Heart left ventricle (tissue), 16 donors: ENCODE results near the gene SORBS2. TPM values are rescaled to one million over a fixed set of nuclear protein-coding genes. Genes with fewer than 3 reads are reported as not detected.

Source experiments
- ATAC-seq, 4 donors: fragments of 200-7000 bp; cut with Tn5 transposase; one replicate each; pipeline ENCODE4 v1.9.1; 2020 to 2022; ENCODE audit warnings: moderate library complexity in 4 of 4, mild to moderate bottlenecking in 3 of 4, moderate number of reproducible peaks in 1 of 4
- DNase-seq, 5 donors: peaks; one replicate each; pipeline ENCODE4 v3.0.0-alpha.2; 2020
- H3K27ac ChIP-seq, 12 donors: fragments of 200-600 bp; sonication (generic) in 4 of 12; one replicate each; pipeline versions ENCODE4 v1.5.0 to v1.8.0; 2016 to 2022; ENCODE audit warnings: mild to moderate bottlenecking in 2 of 12
- H3K27me3 ChIP-seq, 9 donors: fragments of 200-600 bp; sonication (generic) in 2 of 9; one replicate each; pipeline versions ENCODE4 v1.5.1 to v1.8.0; 2016 to 2022; ENCODE audit warnings: mild to moderate bottlenecking in 3 of 9
- H3K36me3 ChIP-seq, 9 donors: fragments of 200-600 bp; sonication (generic) in 2 of 9; one replicate each; pipeline versions ENCODE4 v1.5.0 to v1.8.0; 2018 to 2022; ENCODE audit warnings: mild to moderate bottlenecking in 2 of 9
- H3K4me1 ChIP-seq, 12 donors: fragments of 200-600 bp; sonication (generic) in 4 of 12; one replicate each; pipeline versions ENCODE4 v1.5.0 to v1.8.0; 2016 to 2022; ENCODE audit warnings: mild to moderate bottlenecking in 3 of 12
- H3K4me3 ChIP-seq, 12 donors: fragments of 200-600 bp; sonication (generic) in 4 of 12; one replicate each; pipeline versions ENCODE4 v1.5.0 to v1.8.0; 2017 to 2022; ENCODE audit warnings: mild to moderate bottlenecking in 9 of 12, moderate library complexity in 4 of 12
- H3K9me3 ChIP-seq, 12 donors: fragments of 200-600 bp; sonication (generic) in 4 of 12; one replicate each; pipeline versions ENCODE4 v1.5.0 to v1.8.0; 2016 to 2022; ENCODE audit warnings: mild to moderate bottlenecking in 1 of 12
- CTCF ChIP-seq, 12 donors: fragments of 200-600 bp; sonication (generic) in 4 of 12; IDR thresholded peaks; one replicate each; pipeline versions ENCODE4 v1.5.0 to v1.8.0; 2018 to 2022; ENCODE audit warnings: antibody characterized with exemption in 12 of 12, mild to moderate bottlenecking in 5 of 12
- POLR2A ChIP-seq, 2 donors: fragments of 450-650 bp; IDR thresholded peaks; one replicate each; pipeline ENCODE4 v1.6.1; 2017; ENCODE audit warnings: antibody characterized with exemption in 2 of 2, mild to moderate bottlenecking in 2 of 2, moderate library complexity in 2 of 2
- WGBS, 4 donors: extraction: QIAGEN DNeasy Blood & Tissue Kit in 2 of 4; methylation state at CpG; one replicate each; pipeline versions ENCODE4 v1.1.5 to v1.1.7; 2013 to 2018; 5-methylcytosine and 5-hydroxymethylcytosine counted together
- intact Hi-C, 10 donors: fragments of 100-400 bp; cut with DNase I; formaldehyde crosslinking; loops; one replicate each; pipeline versions ENCODE4 v1.11.1 to v1.14.2; 2022
- polyA plus RNA-seq, 2 donors: library from polyadenylated mRNA; stranded (reverse); fragments of 200-250 nt; gene quantifications; one replicate each; pipeline ENCODE4 v1.2.3, GENCODE V29; 2013
- total RNA-seq, 9 donors: library from RNA; depleted of rRNA in 2 of 9; stranded (reverse); fragments of >200 nt in 2 of 9; fragmentation: NEBNext Ultra II Directional in 3 of 9; extraction: Animal tissue kit (Norgen Biotek cat#: 25700) in 3 of 9; gene quantifications; one replicate each; pipeline versions ENCODE4 v1.1.0 to v1.2.4, GENCODE V29; 2016 to 2023
- donor health status: ischemic (EF 13 %, LVEDD 7.1; RV severe dilation, severe dysfunction).
- donor health status: healthy with polysubstance abuse.
- donor health status: DM: no; HTN: yes; CAD: no.
- donor health status: DM: no; HTN: no; CAD: no.
- donor health status: ischemic (EF 25% LVEDD 6.9; RV normal size, moderate dysfunction).
- donor health status: ischemic (EF 25% LVEDD 5.7; RV mildly dilated, moderate dysfunction).
- donor health status: healthy.
- donor health status: DM: yes; HTN: yes; CAD: no.
- donor health status: ischemic (EF 35%, LVEDD 5.7; RV mildly dilated, moderate dysfunction).
- donor health status: nonischemic (EF 11% LVEDD 7.7; RV severe dilation, severe dysfunction).
- donor health status: DM: yes; HTN: yes; CAD: no.
- donor health status: PGD.
- donor health status: ischemic (EF 29% LVEDD 5.4; RV normal size, mild dysfunction).
- donor health status: nonischemic (EF 23%, LVEDD 6.1; RV moderate dilation, normal function).

SORBS2 gene
- total and polyA plus RNA-seq, 11 donors = 254 to 2,158 (median 1,369) TPM

GRCh38 chr4:185738038-185738552 is 73.9 kb downstream of the SORBS2 start:
- ATAC-seq (peak in 1 of 4 donors; percentile 14), DNase-seq (no peak)
- Histone ChIP-seq H3K27ac (peak overlapping the region in 11 of 12 donors; percentile 12 to 86 (median 39)), H3K9me3 (no peaks in the 10 kb centered on the region), H3K27me3 (no peaks in the 10 kb centered on the region), H3K36me3 (peaks cover 0 to 12% (median 7%) of the 10 kb centered on the region in 9 donors), H3K4me3 (peak overlapping the region in 8 of 12 donors; percentile 3 to 40 (median 12)), H3K4me1 (peaks cover 0 to 91% (median 67%) of the 10 kb centered on the region in 12 donors)
- intact Hi-C loops = no loop called here
- TF ChIP-seq POLR2A (IDR thresholded peaks at IDR 0.05) (no peak), CTCF (IDR thresholded peaks at IDR 0.05) (no peak)
- 21 to 27% (median 25%) methylated on average over 10 of the region's 10 CpGs for WGBS, 4 donors

GRCh38 chr4:185737489-185738037 is 74.4 kb downstream of the SORBS2 start:
- DNase-seq (no peak), ATAC-seq (peak; percentile 9 to 23 (median 15))
- Histone ChIP-seq H3K4me3 (peak overlapping the region in 8 of 12 donors; percentile 3 to 40 (median 12)), H3K27me3 (no peaks in the 10 kb centered on the region), H3K4me1 (peaks cover 0 to 90% (median 62%) of the 10 kb centered on the region in 12 donors), H3K27ac (peak overlapping the region in 11 of 12 donors; percentile 12 to 86 (median 39)), H3K36me3 (peaks cover 0 to 17% (median 11%) of the 10 kb centered on the region in 9 donors), H3K9me3 (no peaks in the 10 kb centered on the region)
- TF ChIP-seq POLR2A (IDR thresholded peaks at IDR 0.05) = no peak
- no peak for TF ChIP-seq CTCF (IDR thresholded peaks at IDR 0.05)
- 42 to 62% (median 49%) methylated on average over 21 of the region's 21 CpGs for WGBS, 4 donors
- intact Hi-C loops = no loop called here

DNA sequence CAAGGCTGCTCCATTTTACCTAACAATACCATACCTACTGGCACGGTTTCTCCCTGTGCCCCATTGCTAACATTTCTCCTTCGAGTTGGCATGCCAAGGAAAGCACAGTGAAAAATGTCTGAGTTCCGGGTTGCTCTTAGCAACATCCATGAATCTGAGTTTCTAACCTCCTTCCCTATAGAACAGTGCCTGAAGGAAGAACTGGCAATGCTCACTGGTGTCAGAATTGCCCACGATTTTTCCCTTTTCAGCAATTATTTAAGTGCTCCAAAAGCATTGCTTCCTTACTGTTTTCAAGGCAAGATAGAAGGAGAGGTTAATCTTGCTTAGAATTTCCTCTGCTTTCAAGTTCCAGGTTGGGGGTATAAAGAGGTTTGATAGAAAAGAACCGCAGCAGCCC is 75.1 kb downstream of the SORBS2 start:
- Histone ChIP-seq H3K27ac (peak overlapping the region in 9 of 12 donors; percentile 13 to 86 (median 39)), H3K27me3 (no peaks in the 10 kb centered on the region), H3K4me3 (no peak overlapping the region), H3K4me1 (peaks cover 0 to 90% (median 60%) of the 10 kb centered on the region in 12 donors), H3K9me3 (no peaks in the 10 kb centered on the region), H3K36me3 (peaks cover 0 to 23% (median 14%) of the 10 kb centered on the region in 9 donors)
- intact Hi-C loops = no loop called here
- TF ChIP-seq CTCF (IDR thresholded peaks at IDR 0.05) (no peak), POLR2A (IDR thresholded peaks at IDR 0.05) (no peak)
- 40 to 65% (median 58%) methylated on average over 5 of the region's 5 CpGs for WGBS, 4 donors
- ATAC-seq = no peak
- DNase-seq = no peak

DNA sequence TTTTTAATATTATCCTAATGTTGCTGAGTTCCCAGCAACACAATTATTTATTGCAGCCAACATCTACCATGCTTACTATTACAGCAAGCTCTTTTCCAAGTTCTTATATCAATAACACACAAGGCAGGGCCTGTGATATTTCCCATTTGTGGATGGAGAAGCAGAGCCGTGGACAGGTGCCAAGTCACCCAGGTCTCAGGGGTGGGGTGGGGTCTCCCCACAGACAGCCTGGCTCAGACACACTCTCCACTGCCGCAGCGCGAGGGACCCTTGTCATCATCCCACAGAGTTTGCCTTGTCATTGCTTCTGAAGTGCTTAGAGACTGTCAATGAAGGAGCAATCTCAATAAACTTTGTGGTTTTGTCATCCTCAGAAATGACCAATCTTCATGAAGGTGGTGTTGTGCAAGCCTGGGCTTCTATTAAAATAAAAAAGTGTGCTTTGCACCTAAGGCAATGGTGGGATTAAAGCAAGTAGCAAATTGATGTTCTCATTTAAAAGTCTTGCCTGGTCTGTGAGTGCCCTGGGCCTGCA is 76.1 kb downstream of the SORBS2 start:
- peaks cover 0 to 23% (median 14%) of the 10 kb centered on the region in 9 donors for H3K36me3 ChIP-seq
- no peaks in the 10 kb centered on the region for H3K9me3 ChIP-seq
- DNase-seq (no peak), ATAC-seq (no peak)
- no peaks in the 10 kb centered on the region for H3K27me3 ChIP-seq
- intact Hi-C loops = no loop called here
- whole genome bisulfite sequencing, 4 donors = 39 to 52% (median 45%) methylated on average over 4 of the region's 4 CpGs
- no peak for TF ChIP-seq CTCF (IDR thresholded peaks at IDR 0.05)
- TF ChIP-seq POLR2A (IDR thresholded peaks at IDR 0.05) = no peak
- H3K27ac ChIP-seq = peak overlapping the region in 7 of 12 donors; percentile 13 to 86 (median 39)
- no peak overlapping the region for H3K4me3 ChIP-seq
- peaks cover 0 to 89% (median 55%) of the 10 kb centered on the region in 12 donors for H3K4me1 ChIP-seq
